GM12878 (cell line): ENCODE measurements around the gene MSGN1. TPM values are rescaled to one million over a fixed set of nuclear protein-coding genes. Genes with fewer than 3 reads are reported as not detected.
"Not testable (repeated sequence)": the region's sequence is repeated elsewhere in the genome, so short reads cannot be mapped to it uniquely, and the experiment has no call there.

Source experiments
- ATAC-seq: fragments of 200-7000 bp; cut with Tn5 transposase; 3 replicates; pipeline ENCODE4 v1.9.1; 2020; ENCODE audit warnings: mild to moderate bottlenecking, moderate library complexity
- BruUV-seq: library from RNA; stranded (reverse); fragments of 400-500 nt; replicated peaks from 2 replicates; lab custom pipeline; 2021; lab: Mats Ljungman, UMichigan
- CTCF ChIA-PET: fragments of 300-600 bp; sonication (Branson Sonifier 250); formaldehyde crosslinking; extraction: SDS; loops from one replicate; lab custom pipeline; 2021; ENCODE audit warnings: inconsistent platforms; lab: Yijun Ruan, JAX
- POLR2A ChIA-PET: fragments of 350-600 bp; formaldehyde crosslinking; extraction: SDS; loops from one replicate; lab custom pipeline; 2021; ENCODE audit warnings: inconsistent platforms; lab: Charles Lee
- RAD21 ChIA-PET: fragments of 300-600 bp; sonication (Branson Sonifier 250); formaldehyde crosslinking; loops from one replicate; lab custom pipeline; 2023; ENCODE audit warnings: antibody characterized with exemption; ENCODE audit not compliant: unreplicated experiment; lab: Charles Lee
- SMC1A ChIA-PET: fragments of 300-600 bp; sonication (Branson Sonifier 250); formaldehyde crosslinking; loops from one replicate; lab custom pipeline; 2023; ENCODE audit not compliant: unreplicated experiment, uncharacterized antibody; lab: Charles Lee
- DNase-seq: peaks from one replicate; pipeline ENCODE4 v3.0.0-alpha.2; 2011; ENCODE audit warnings: low read depth, low spot score
- FAIRE-seq: peaks from 3 replicates; lab custom pipeline; 2011; peaks lifted over from hg19 to GRCh38; lab: Jason Lieb, UNC
- H2AFZ ChIP-seq: 2 replicates; pipeline ENCODE4 v1.6.0; 2011; ENCODE audit warnings: low read depth, low read length, control low read depth; ENCODE audit not compliant: control insufficient read depth
- H3K27ac ChIP-seq: 2 replicates; pipeline ENCODE4 v1.5.1; 2011; ENCODE audit warnings: control low read depth; ENCODE audit not compliant: control insufficient read depth, insufficient read depth
- H3K27me3 ChIP-seq, 2 experiments: replicated peaks in 1 of 2; 2 replicates each; pipeline versions ENCODE4 v1.6.0 to v1.6.1; 2011; ENCODE audit warnings: low read length in 1 of 2; ENCODE audit not compliant: control insufficient read depth in 2 of 2, insufficient read depth in 2 of 2
- H3K36me3 ChIP-seq, 2 experiments: 2 replicates each; pipeline ENCODE4 v1.5.1; 2011; ENCODE audit warnings: low read length in 1 of 2; ENCODE audit not compliant: control insufficient read depth in 2 of 2, insufficient read depth in 2 of 2
- H3K4me1 ChIP-seq: 2 replicates; pipeline ENCODE4 v1.6.1; 2011; ENCODE audit warnings: mild to moderate bottlenecking, low read length, moderate library complexity, mixed read lengths; ENCODE audit not compliant: control insufficient read depth, insufficient read depth
- H3K4me2 ChIP-seq: 2 replicates; pipeline ENCODE4 v1.6.0; 2011; ENCODE audit warnings: control low read depth; ENCODE audit not compliant: control insufficient read depth, insufficient read depth
- H3K4me3 ChIP-seq: fragments of 200-600 bp; sonication (generic); 2 replicates; pipeline ENCODE4 v1.5.1; 2016
- H3K79me2 ChIP-seq: 2 replicates; pipeline ENCODE4 v1.6.0; 2011; ENCODE audit warnings: low read length; ENCODE audit not compliant: control insufficient read depth, insufficient read depth
- H3K9ac ChIP-seq: 2 replicates; pipeline ENCODE4 v1.8.0; 2011; ENCODE audit warnings: low read length, control low read depth, mixed read lengths; ENCODE audit not compliant: control insufficient read depth, insufficient read depth
- H3K9me3 ChIP-seq: replicated peaks from 3 replicates; pipeline ENCODE4 v1.5.1; 2011; ENCODE audit warnings: mild to moderate bottlenecking, low read length; ENCODE audit not compliant: control insufficient read depth, insufficient read depth
- H4K20me1 ChIP-seq: 2 replicates; pipeline ENCODE4 v1.6.0; 2011; ENCODE audit not compliant: control insufficient read depth, insufficient read depth
- BHLHE40 ChIP-seq, 2 experiments: fragments of 450-650 bp in 1 of 2; IDR thresholded peaks; 2 replicates each; pipeline ENCODE4 v1.6.1; 2011 to 2017; ENCODE audit warnings: low read depth in 2 of 2, borderline replicate concordance in 1 of 2, improper control_type of control experiment in 1 of 2, low read length in 1 of 2, mild to moderate bottlenecking in 1 of 2
- IKZF1 ChIP-seq: fragments of 450-650 bp; conservative IDR thresholded peaks from 2 replicates; pipeline ENCODE4 v1.6.1; 2017; ENCODE audit warnings: antibody characterized with exemption, mild to moderate bottlenecking
- IKZF2 ChIP-seq, 2 experiments: fragments of 450-650 bp; IDR thresholded peaks; 2 replicates each; pipeline ENCODE4 v1.6.1; 2017; ENCODE audit warnings: mild to moderate bottlenecking in 2 of 2, moderate library complexity in 2 of 2
- NR2F1 ChIP-seq: fragments of 450-650 bp; conservative IDR thresholded peaks from 2 replicates; pipeline ENCODE4 v1.6.1; 2017; ENCODE audit warnings: mild to moderate bottlenecking
- RAD51 ChIP-seq: fragments of 450-650 bp; IDR thresholded peaks from 2 replicates; pipeline ENCODE4 v1.6.1; 2016; ENCODE audit warnings: moderate library complexity, mild to moderate bottlenecking, inconsistent platforms
- RELA ChIP-seq: fragments of 450-650 bp; IDR thresholded peaks from 2 replicates; pipeline ENCODE4 v1.8.0; 2014; ENCODE audit warnings: borderline replicate concordance; ENCODE audit not compliant: partially characterized antibody
- ZNF687 ChIP-seq: fragments of 450-650 bp; IDR thresholded peaks from 2 replicates; pipeline ENCODE4 v1.6.1; 2017; ENCODE audit warnings: mild to moderate bottlenecking, moderate library complexity
- WGBS: methylation state at CpG from one replicate; pipeline ENCODE4 v1.1.6; 2016; ENCODE audit warnings: low lambda C conversion rate; ENCODE audit not compliant: insufficient replicate concordance, insufficient coverage; ENCODE audit errors: missing lambda C conversion rate; 5-methylcytosine and 5-hydroxymethylcytosine counted together
- in situ Hi-C: fragments of 300-500 bp; cut with MboI; formaldehyde crosslinking; loops from 9 replicates; pipeline ENCODE4 v1.14.3; 2018; ENCODE audit warnings: mixed read lengths
- intact Hi-C: fragments of 100-400 bp; cut with micrococcal nuclease; formaldehyde crosslinking; loops from one replicate; pipeline ENCODE4 v1.14.2; 2022; ENCODE audit not compliant: unreplicated experiment
- polyA plus RNA-seq, 11 experiments: library from polyadenylated mRNA; depleted of rRNA in 4 of 11; unstranded in 6 of 11; stranded (reverse) in 5 of 11; fragments of >200 nt; fragmentation: Nextera tagmentation in 4 of 11; fragmentation: Illumina TruSeq in 1 of 11; extraction: Ambion mirVana in 4 of 11; extraction: Trizol in 1 of 11; gene quantifications; 1 replicate in 1 of 11; 2 replicates in 10 of 11; pipeline versions ENCODE4 v1.2.1 to v1.2.3, GENCODE V29; 2011 to 2016; ENCODE audit warnings: inconsistent platforms in 2 of 11, missing spikeins in 2 of 11, low read depth in 1 of 11
- total RNA-seq, 4 experiments: library from RNA; depleted of rRNA in 3 of 4; stranded (reverse); fragments of >200 nt in 3 of 4; fragmentation: Illumina TruSeq in 1 of 4; extraction: Trizol in 1 of 4; gene quantifications; 2 replicates each; pipeline versions ENCODE4 v1.2.1 to v1.2.3, GENCODE V29; 2013 to 2021
- TF ChIP-seq, protein P1 (sequence below): fragments of 450-650 bp; IDR thresholded peaks from 2 replicates; pipeline ENCODE4 v1.6.1; 2016; ENCODE audit warnings: mild to moderate bottlenecking
- TF ChIP-seq, protein P2 (sequence below): fragments of 450-650 bp; IDR thresholded peaks from 2 replicates; pipeline ENCODE4 v1.6.1; 2017; ENCODE audit warnings: low read depth, mild to moderate bottlenecking, moderate library complexity

The MSGN1 gene
- total and polyA plus RNA-seq, 10 of the 15 experiments (the other 5 are each of a cell fraction or from before 2014, with no cell fraction given) = 0.27 TPM; not detected in 9

DNA sequence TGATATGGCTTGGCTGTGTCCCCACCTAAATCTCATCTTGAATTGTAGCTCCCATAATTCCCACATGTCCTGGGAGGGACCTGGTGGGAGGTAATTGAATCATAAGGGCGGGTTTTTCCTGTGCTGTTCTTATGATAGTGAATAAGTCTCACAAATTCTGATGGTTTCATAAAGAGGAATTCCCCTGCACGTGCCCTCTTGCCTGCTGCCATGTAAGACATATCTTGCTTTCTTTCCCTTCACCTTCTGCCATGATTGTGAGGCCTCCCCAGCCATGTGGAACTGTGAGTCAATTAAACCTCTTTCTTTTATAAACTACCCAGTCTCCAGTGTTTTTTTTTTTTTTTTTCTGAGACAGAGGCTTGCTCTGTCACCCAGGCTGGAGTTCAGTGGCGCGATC is 7.4 kb downstream of the MSGN1 start:
- H2AFZ ChIP-seq, H3K27me3 ChIP-seq, H3K36me3 ChIP-seq, H3K9me3 ChIP-seq, H3K27ac ChIP-seq, H3K4me2 ChIP-seq, BruUV-seq, H3K9ac ChIP-seq, H4K20me1 ChIP-seq, FAIRE-seq, H3K79me2 ChIP-seq, H3K4me3 ChIP-seq, DNase-seq, in situ Hi-C loops: not testable (repeated sequence)
- peak; percentile 86 for TF ChIP-seq ZNF687
- TF ChIP-seq IKZF2 (IDR thresholded peaks at IDR 0.05) = peak; percentile 34 to 51; a peak in 3 of 4 replicates
- 0 out of 2 replicates have a peak, but pooled peaks have one; percentile 26 for TF ChIP-seq NR2F1
- TF ChIP-seq, protein P1, sequence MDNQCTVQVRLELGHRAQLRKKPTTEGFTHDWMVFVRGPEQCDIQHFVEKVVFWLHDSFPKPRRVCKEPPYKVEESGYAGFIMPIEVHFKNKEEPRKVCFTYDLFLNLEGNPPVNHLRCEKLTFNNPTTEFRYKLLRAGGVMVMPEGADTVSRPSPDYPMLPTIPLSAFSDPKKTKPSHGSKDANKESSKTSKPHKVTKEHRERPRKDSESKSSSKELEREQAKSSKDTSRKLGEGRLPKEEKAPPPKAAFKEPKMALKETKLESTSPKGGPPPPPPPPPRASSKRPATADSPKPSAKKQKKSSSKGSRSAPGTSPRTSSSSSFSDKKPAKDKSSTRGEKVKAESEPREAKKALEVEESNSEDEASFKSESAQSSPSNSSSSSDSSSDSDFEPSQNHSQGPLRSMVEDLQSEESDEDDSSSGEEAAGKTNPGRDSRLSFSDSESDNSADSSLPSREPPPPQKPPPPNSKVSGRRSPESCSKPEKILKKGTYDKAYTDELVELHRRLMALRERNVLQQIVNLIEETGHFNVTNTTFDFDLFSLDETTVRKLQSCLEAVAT = 0 out of 2 replicates have a peak, but pooled peaks have one; percentile 52
- TF ChIP-seq, protein P2, sequence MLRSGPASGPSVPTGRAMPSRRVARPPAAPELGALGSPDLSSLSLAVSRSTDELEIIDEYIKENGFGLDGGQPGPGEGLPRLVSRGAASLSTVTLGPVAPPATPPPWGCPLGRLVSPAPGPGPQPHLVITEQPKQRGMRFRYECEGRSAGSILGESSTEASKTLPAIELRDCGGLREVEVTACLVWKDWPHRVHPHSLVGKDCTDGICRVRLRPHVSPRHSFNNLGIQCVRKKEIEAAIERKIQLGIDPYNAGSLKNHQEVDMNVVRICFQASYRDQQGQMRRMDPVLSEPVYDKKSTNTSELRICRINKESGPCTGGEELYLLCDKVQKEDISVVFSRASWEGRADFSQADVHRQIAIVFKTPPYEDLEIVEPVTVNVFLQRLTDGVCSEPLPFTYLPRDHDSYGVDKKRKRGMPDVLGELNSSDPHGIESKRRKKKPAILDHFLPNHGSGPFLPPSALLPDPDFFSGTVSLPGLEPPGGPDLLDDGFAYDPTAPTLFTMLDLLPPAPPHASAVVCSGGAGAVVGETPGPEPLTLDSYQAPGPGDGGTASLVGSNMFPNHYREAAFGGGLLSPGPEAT = peak; percentile 78
- peak; percentile 64 for TF ChIP-seq IKZF1
- TF ChIP-seq BHLHE40 (IDR thresholded peaks at IDR 0.05; ENCODE audit: borderline replicate concordance in 1 of 2, low read depth in 2 of 2, low read length in 1 of 2) = peak; percentile 71 to 94; a peak in 3 of 4 replicates
- TF ChIP-seq RAD51 = peak; percentile 59; the same call in 1 of the 2 replicates
- peak; percentile 49 for TF ChIP-seq RELA
- peak; percentile 32 for ATAC-seq
- WGBS = 18% methylated on average over 2 of the region's 4 CpGs
- peaks cover 29% of the 10 kb centered on the region for H3K4me1 ChIP-seq
- intact Hi-C loops = loop anchor here (5.0 kb wide), 1 partner anchor 166 kb away; no protein-coding TSS in a partner anchor
- RAD21 ChIA-PET = interaction anchor here (0.7 to 5.0 kb wide), 9 partner anchors 10 to 103 kb away, joined by 3 to 96 read pairs (median 4); partner anchors contain the start of genes GEN1 and SMC6
- CTCF ChIA-PET = interaction anchor here (0.8 to 6.6 kb wide), 10 partner anchors 10 to 105 kb away, joined by 3 to 77 read pairs (median 4); no protein-coding TSS in a partner anchor
- SMC1A ChIA-PET = interaction anchor here (0.6 to 15.2 kb wide), 11 partner anchors 8 to 93 kb away, joined by 3 to 288 read pairs (median 4); partner anchors contain the start of genes GEN1, MSGN1 and SMC6
- POLR2A ChIA-PET = interaction anchor here (0.6 to 6.1 kb wide), 5 partner anchors 10 to 736 kb away, joined by 3 to 80 read pairs (median 10); partner anchors contain the start of genes GEN1 and SMC6
